Measurements from ENCODE around the gene GCN1.

DNA sequence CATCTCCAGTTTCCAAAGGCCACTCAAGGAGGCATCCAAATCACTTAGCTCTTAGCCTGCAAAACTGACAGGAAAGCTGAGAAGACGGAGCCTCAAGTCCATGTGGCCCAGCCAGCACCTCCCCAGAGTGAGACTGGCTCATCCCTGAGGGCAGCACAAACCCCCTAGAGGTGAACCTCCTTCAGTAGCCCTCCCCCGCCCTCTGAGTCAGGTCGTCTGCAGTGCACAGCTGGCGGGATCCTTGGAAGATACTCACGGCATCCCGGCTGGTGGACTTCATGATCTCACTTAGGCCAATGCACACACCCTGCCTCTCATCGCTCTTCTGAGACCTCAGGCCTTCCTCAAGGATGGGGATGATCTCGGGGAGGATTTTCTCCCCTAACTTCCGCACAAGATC, 53.9 kb downstream of the GCN1 start:
- no peak for TF ChIP-seq EZH2 (IDR thresholded peaks at IDR 0.05; ENCODE audit: borderline replicate concordance)
- no peak for TF ChIP-seq CTCF (IDR thresholded peaks at IDR 0.05; ENCODE audit: poor library complexity)
